ENCODE measurements around the gene SLC8A1.

SLC8A1 gene

GRCh38 chr2:40225670-40226210 is 226.2 kb downstream of the SLC8A1 start:
- Histone ChIP-seq H3K4me3 (ENCODE audit: low read length) (no peak overlapping the region), H3K36me3 (ENCODE audit: insufficient read depth, low read length) (no peaks in the 10 kb centered on the region), H2AFZ (ENCODE audit: low read depth, low read length) (no peak overlapping the region), H3K4me1 (ENCODE audit: insufficient read depth, low read length) (peaks cover 3% of the 10 kb centered on the region), H3K9me3 (ENCODE audit: low read length) (no peaks in the 10 kb centered on the region), H3K27me3 (ENCODE audit: insufficient read depth, low read length) (no peaks in the 10 kb centered on the region)

GRCh38 chr2:40224318-40224717 is 227.6 kb downstream of the SLC8A1 start:
- H3K27me3 ChIP-seq (ENCODE audit: insufficient read depth, low read length), result no peaks in the 10 kb centered on the region
- no peaks in the 10 kb centered on the region for H3K36me3 ChIP-seq (ENCODE audit: insufficient read depth, low read length)
- peaks cover 3% of the 10 kb centered on the region for H3K4me1 ChIP-seq (ENCODE audit: insufficient read depth, low read length)
- H2AFZ ChIP-seq (ENCODE audit: low read depth, low read length), result no peak overlapping the region
- no peaks in the 10 kb centered on the region for H3K9me3 ChIP-seq (ENCODE audit: low read length)
- no peak overlapping the region for H3K4me3 ChIP-seq (ENCODE audit: low read length)

- Histone ChIP-seq H3K9me3 (ENCODE audit: low read length) (no peaks in the 10 kb centered on the region), H2AFZ (ENCODE audit: low read depth, low read length) (no peak overlapping the region), H3K36me3 (ENCODE audit: insufficient read depth, low read length) (no peaks in the 10 kb centered on the region), H3K27me3 (ENCODE audit: insufficient read depth, low read length) (no peaks in the 10 kb centered on the region), H3K4me1 (ENCODE audit: insufficient read depth, low read length) (no peaks in the 10 kb centered on the region), H3K4me3 (ENCODE audit: low read length) (no peak overlapping the region)
Measured at GRCh38 chr2:40220177-40220925, 231.5 kb downstream of the SLC8A1 start.

GRCh38 chr2:40219141-40219540 is 232.7 kb downstream of the SLC8A1 start:
- H3K36me3 ChIP-seq (ENCODE audit: insufficient read depth, low read length), result no peaks in the 10 kb centered on the region
- no peaks in the 10 kb centered on the region for H3K27me3 ChIP-seq (ENCODE audit: insufficient read depth, low read length)
- no peak overlapping the region for H2AFZ ChIP-seq (ENCODE audit: low read depth, low read length)
- H3K4me3 ChIP-seq (ENCODE audit: low read length), result no peak overlapping the region
- H3K9me3 ChIP-seq (ENCODE audit: low read length), result no peaks in the 10 kb centered on the region
- no peaks in the 10 kb centered on the region for H3K4me1 ChIP-seq (ENCODE audit: insufficient read depth, low read length)

- H3K27me3 ChIP-seq (ENCODE audit: insufficient read depth, low read length), result no peaks in the 10 kb centered on the region
- no peak overlapping the region for H2AFZ ChIP-seq (ENCODE audit: low read depth, low read length)
- no peaks in the 10 kb centered on the region for H3K4me1 ChIP-seq (ENCODE audit: insufficient read depth, low read length)
- H3K36me3 ChIP-seq (ENCODE audit: insufficient read depth, low read length), result no peaks in the 10 kb centered on the region
- H3K4me3 ChIP-seq (ENCODE audit: low read length), result no peak overlapping the region
- no peaks in the 10 kb centered on the region for H3K9me3 ChIP-seq (ENCODE audit: low read length)
Measured at GRCh38 chr2:40218679-40219078, 233.2 kb downstream of the SLC8A1 start.

GRCh38 chr2:40213619-40214018 is 238.3 kb downstream of the SLC8A1 start:
- H3K9me3 ChIP-seq (ENCODE audit: low read length), result no peaks in the 10 kb centered on the region
- peaks cover 10% of the 10 kb centered on the region for H3K4me1 ChIP-seq (ENCODE audit: insufficient read depth, low read length)
- H2AFZ ChIP-seq (ENCODE audit: low read depth, low read length), result no peak overlapping the region
- H3K36me3 ChIP-seq (ENCODE audit: insufficient read depth, low read length), result no peaks in the 10 kb centered on the region
- H3K4me3 ChIP-seq (ENCODE audit: low read length), result no peak overlapping the region
- no peaks in the 10 kb centered on the region for H3K27me3 ChIP-seq (ENCODE audit: insufficient read depth, low read length)

- H3K4me3 ChIP-seq (ENCODE audit: low read length), result no peak overlapping the region
- no peak overlapping the region for H2AFZ ChIP-seq (ENCODE audit: low read depth, low read length)
- no peaks in the 10 kb centered on the region for H3K27me3 ChIP-seq (ENCODE audit: insufficient read depth, low read length)
- no peaks in the 10 kb centered on the region for H3K36me3 ChIP-seq (ENCODE audit: insufficient read depth, low read length)
- no peaks in the 10 kb centered on the region for H3K9me3 ChIP-seq (ENCODE audit: low read length)
- H3K4me1 ChIP-seq (ENCODE audit: insufficient read depth, low read length), result peaks cover 10% of the 10 kb centered on the region
Measured at GRCh38 chr2:40213071-40213470, 238.8 kb downstream of the SLC8A1 start.

- Histone ChIP-seq H2AFZ (ENCODE audit: low read depth, low read length) (no peak overlapping the region), H3K4me3 (ENCODE audit: low read length) (no peak overlapping the region), H3K9me3 (ENCODE audit: low read length) (no peaks in the 10 kb centered on the region), H3K27me3 (ENCODE audit: insufficient read depth, low read length) (no peaks in the 10 kb centered on the region), H3K4me1 (ENCODE audit: insufficient read depth, low read length) (peaks cover 22% of the 10 kb centered on the region), H3K36me3 (ENCODE audit: insufficient read depth, low read length) (no peaks in the 10 kb centered on the region)
Measured at GRCh38 chr2:40210968-40211353, 240.9 kb downstream of the SLC8A1 start.

GRCh38 chr2:40210344-40210967 is 241.4 kb downstream of the SLC8A1 start:
- H2AFZ ChIP-seq (ENCODE audit: low read depth, low read length), result no peak overlapping the region
- no peaks in the 10 kb centered on the region for H3K36me3 ChIP-seq (ENCODE audit: insufficient read depth, low read length)
- no peak overlapping the region for H3K4me3 ChIP-seq (ENCODE audit: low read length)
- H3K27me3 ChIP-seq (ENCODE audit: insufficient read depth, low read length), result no peaks in the 10 kb centered on the region
- H3K9me3 ChIP-seq (ENCODE audit: low read length), result no peaks in the 10 kb centered on the region
- peaks cover 22% of the 10 kb centered on the region for H3K4me1 ChIP-seq (ENCODE audit: insufficient read depth, low read length)

- H3K27me3 ChIP-seq (ENCODE audit: insufficient read depth, low read length), result no peaks in the 10 kb centered on the region
- no peaks in the 10 kb centered on the region for H3K9me3 ChIP-seq (ENCODE audit: low read length)
- H2AFZ ChIP-seq (ENCODE audit: low read depth, low read length), result no peak overlapping the region
- no peaks in the 10 kb centered on the region for H3K36me3 ChIP-seq (ENCODE audit: insufficient read depth, low read length)
- no peak overlapping the region for H3K4me3 ChIP-seq (ENCODE audit: low read length)
- peaks cover 22% of the 10 kb centered on the region for H3K4me1 ChIP-seq (ENCODE audit: insufficient read depth, low read length)
Measured at GRCh38 chr2:40209761-40210160, 242.1 kb downstream of the SLC8A1 start.

GRCh38 chr2:40208463-40208862 is 243.4 kb downstream of the SLC8A1 start:
- peaks cover 22% of the 10 kb centered on the region for H3K4me1 ChIP-seq (ENCODE audit: insufficient read depth, low read length)

GRCh38 chr2:40204268-40204667 is 247.6 kb downstream of the SLC8A1 start:
- Histone ChIP-seq H3K4me1 (ENCODE audit: insufficient read depth, low read length) (peaks cover 12% of the 10 kb centered on the region), H3K9me3 (ENCODE audit: low read length) (no peaks in the 10 kb centered on the region), H3K36me3 (ENCODE audit: insufficient read depth, low read length) (no peaks in the 10 kb centered on the region), H3K4me3 (ENCODE audit: low read length) (no peak overlapping the region), H3K27me3 (ENCODE audit: insufficient read depth, low read length) (no peaks in the 10 kb centered on the region), H2AFZ (ENCODE audit: low read depth, low read length) (no peak overlapping the region)

More at GRCh38 chr2:40208463-40208862, 243.4 kb downstream of the SLC8A1 start:
- Histone ChIP-seq H3K4me3 (ENCODE audit: low read length) (no peak overlapping the region), H3K27me3 (ENCODE audit: insufficient read depth, low read length) (no peaks in the 10 kb centered on the region), H3K36me3 (ENCODE audit: insufficient read depth, low read length) (no peaks in the 10 kb centered on the region), H2AFZ (ENCODE audit: low read depth, low read length) (no peak overlapping the region), H3K9me3 (ENCODE audit: low read length) (no peaks in the 10 kb centered on the region)

GRCh38 chr2:40202798-40203400 is 249.0 kb downstream of the SLC8A1 start:
- no peaks in the 10 kb centered on the region for H3K9me3 ChIP-seq (ENCODE audit: low read length)
- no peaks in the 10 kb centered on the region for H3K27me3 ChIP-seq (ENCODE audit: insufficient read depth, low read length)
- H3K4me3 ChIP-seq (ENCODE audit: low read length), result no peak overlapping the region
- H3K36me3 ChIP-seq (ENCODE audit: insufficient read depth, low read length), result no peaks in the 10 kb centered on the region
- peaks cover 15% of the 10 kb centered on the region for H3K4me1 ChIP-seq (ENCODE audit: insufficient read depth, low read length)
- H2AFZ ChIP-seq (ENCODE audit: low read depth, low read length), result no peak overlapping the region
